Measurements from ENCODE around the gene DDR2. TPM values are rescaled to one million over a fixed set of nuclear protein-coding genes. Genes with fewer than 3 reads are reported as not detected.

Gene DDR2
- polyA plus RNA-seq, 1 donor from 2014 or later = 0.69 TPM

GRCh38 chr1:162629077-162629627, 3.1 kb upstream of the DDR2 start:
- no peaks in the 10 kb centered on the region for H3K36me3 ChIP-seq (ENCODE audit: insufficient read depth, low read length)
- H3K4me3 ChIP-seq (ENCODE audit: low read length) = no peak overlapping the region
- TF ChIP-seq TAF1 (IDR thresholded peaks at IDR 0.05; ENCODE audit: low read depth) (no peak), SMC3 (conservative IDR thresholded peaks at IDR 0.05; ENCODE audit: poor library complexity) (no peak)
- no peaks in the 10 kb centered on the region for H3K79me2 ChIP-seq (replicated peaks; ENCODE audit: insufficient read depth, low read length)
- H3K9me3 ChIP-seq (ENCODE audit: low read length) = no peaks in the 10 kb centered on the region
- H3K9ac ChIP-seq (ENCODE audit: low read length) = no peak overlapping the region
- no peak overlapping the region for H2AFZ ChIP-seq (ENCODE audit: low read depth, low read length)
- H3K27ac ChIP-seq (ENCODE audit: low read length) = no peak overlapping the region
- no peak overlapping the region for H3K4me2 ChIP-seq (ENCODE audit: low read length)
- H3K9me2 ChIP-seq (ENCODE audit: insufficient read depth, low read length) = no peaks in the 10 kb centered on the region
- no peaks in the 10 kb centered on the region for H4K20me1 ChIP-seq (ENCODE audit: insufficient read depth)
- no peaks in the 10 kb centered on the region for H3F3A ChIP-seq (ENCODE audit: insufficient read depth, low read length, poor library complexity, severe bottlenecking)
- H3K27me3 ChIP-seq (ENCODE audit: insufficient read depth, low read depth, low read length) = no peaks in the 10 kb centered on the region

- Histone ChIP-seq H3K79me2 (replicated peaks; ENCODE audit: insufficient read depth, low read length) (no peaks in the 10 kb centered on the region), H3K9me2 (ENCODE audit: insufficient read depth, low read length) (no peaks in the 10 kb centered on the region), H3K27ac (ENCODE audit: low read length) (no peak overlapping the region), H3K27me3 (ENCODE audit: insufficient read depth, low read depth, low read length) (no peaks in the 10 kb centered on the region), H3K36me3 (ENCODE audit: insufficient read depth, low read length) (no peaks in the 10 kb centered on the region), H3K4me2 (ENCODE audit: low read length) (no peak overlapping the region), H4K20me1 (ENCODE audit: insufficient read depth) (no peaks in the 10 kb centered on the region), H2AFZ (ENCODE audit: low read depth, low read length) (no peak overlapping the region), H3K4me3 (ENCODE audit: low read length) (no peak overlapping the region), H3K9ac (ENCODE audit: low read length) (no peak overlapping the region), H3K9me3 (ENCODE audit: low read length) (no peaks in the 10 kb centered on the region), H3F3A (ENCODE audit: insufficient read depth, low read length, poor library complexity, severe bottlenecking) (no peaks in the 10 kb centered on the region)
- TF ChIP-seq RAD21 (conservative IDR thresholded peaks at IDR 0.05) = no peak
- no peak for TF ChIP-seq REST (IDR thresholded peaks at IDR 0.05; ENCODE audit: borderline replicate concordance)
- TF ChIP-seq CTCF (IDR thresholded peaks at IDR 0.05; ENCODE audit: poor library complexity, severe bottlenecking) = no peak
- TF ChIP-seq SMC3 (conservative IDR thresholded peaks at IDR 0.05; ENCODE audit: poor library complexity) = no peak
- TF ChIP-seq POLR2AphosphoS5 (IDR thresholded peaks at IDR 0.05) = no peak
- no peak for TF ChIP-seq EZH2 (IDR thresholded peaks at IDR 0.05; ENCODE audit: borderline replicate concordance, insufficient read depth, low read length, poor library complexity, severe bottlenecking)
- TF ChIP-seq TAF1 (IDR thresholded peaks at IDR 0.05; ENCODE audit: low read depth) = no peak
- TF ChIP-seq MXI1 (conservative IDR thresholded peaks at IDR 0.05; ENCODE audit: poor library complexity, severe bottlenecking) = no peak
- TF ChIP-seq EP300 (conservative IDR thresholded peaks at IDR 0.05; ENCODE audit: poor library complexity, severe bottlenecking) = no peak
Measured at GRCh38 chr1:162629651-162630050, 2.6 kb upstream of the DDR2 start.
